H1 (cell line): Measurements from ENCODE around the gene PAQR5.

ENCODE experiments used
- CBX8 ChIP-seq: fragments of 300-800, 300-1000 bp; sonication (generic); IDR thresholded peaks from 2 replicates; pipeline ENCODE4 v1.7.1; 2016; ENCODE audit warnings: low read depth, low read length, borderline replicate concordance
- CTCF ChIP-seq, 3 experiments: IDR thresholded peaks; 1 replicate in 2 of 3; 2 replicates in 1 of 3; pipeline versions ENCODE4 v1.5.1 to v1.6.1; 2011; ENCODE audit warnings: low read length in 3 of 3, mild to moderate bottlenecking in 3 of 3, inconsistent platforms in 2 of 3, low read depth in 1 of 3, moderate library complexity in 1 of 3; ENCODE audit not compliant: insufficient read depth in 1 of 3; ENCODE audit errors: control extremely low read depth in 1 of 3
- E2F6 ChIP-seq: IDR thresholded peaks from 2 replicates; pipeline ENCODE4 v1.6.1; 2012; ENCODE audit warnings: inconsistent platforms
- EP300 ChIP-seq, 2 experiments: IDR thresholded peaks; 1 replicate in 1 of 2; 2 replicates in 1 of 2; pipeline ENCODE4 v1.6.1; 2011 to 2012; ENCODE audit warnings: low read depth in 2 of 2, low read length in 2 of 2, mild to moderate bottlenecking in 2 of 2, borderline replicate concordance in 1 of 2, inconsistent platforms in 1 of 2, moderate library complexity in 1 of 2
- GABPA ChIP-seq: IDR thresholded peaks from 2 replicates; pipeline ENCODE4 v1.6.1; 2011; ENCODE audit warnings: mild to moderate bottlenecking, low read length, moderate library complexity, borderline replicate concordance; ENCODE audit not compliant: insufficient read depth
- NANOG ChIP-seq: IDR thresholded peaks from 2 replicates; pipeline ENCODE4 v1.6.1; 2011; ENCODE audit warnings: low read length, low read depth, mild to moderate bottlenecking, inconsistent platforms; ENCODE audit not compliant: insufficient read depth, poor library complexity, severe bottlenecking
- POLR2A ChIP-seq, 2 experiments: IDR thresholded peaks; 1 replicate in 1 of 2; 2 replicates in 1 of 2; pipeline ENCODE4 v1.6.1; 2011; ENCODE audit warnings: low read depth in 2 of 2, low read length in 2 of 2, mild to moderate bottlenecking in 2 of 2; ENCODE audit errors: control extremely low read depth in 1 of 2
- RAD21 ChIP-seq, 2 experiments: IDR thresholded peaks in 1 of 2; conservative IDR thresholded peaks in 1 of 2; 2 replicates each; pipeline ENCODE4 v1.6.1; 2011; ENCODE audit warnings: low read depth in 2 of 2, low read length in 2 of 2, improper control_type of control experiment in 1 of 2, inconsistent platforms in 1 of 2, mild to moderate bottlenecking in 1 of 2, moderate library complexity in 1 of 2
- SIX5 ChIP-seq: IDR thresholded peaks from 2 replicates; pipeline ENCODE4 v1.6.1; 2011; ENCODE audit warnings: mild to moderate bottlenecking, low read depth, low read length
- TCF12 ChIP-seq: IDR thresholded peaks from 2 replicates; pipeline ENCODE4 v1.6.1; 2011; ENCODE audit warnings: low read depth, mild to moderate bottlenecking, low read length
- TEAD4 ChIP-seq: IDR thresholded peaks from 2 replicates; pipeline ENCODE4 v1.6.1; 2012; ENCODE audit warnings: low read depth, low read length, inconsistent platforms, mixed read lengths

GRCh38 chr15:69436951-69437350 is 138.2 kb downstream of the PAQR5 start:
- TF ChIP-seq CTCF (IDR thresholded peaks at IDR 0.05; ENCODE audit: control extremely low read depth in 1 of 3, insufficient read depth in 1 of 3, low read depth in 1 of 3, low read length in 3 of 3) (no peak), EP300 (IDR thresholded peaks at IDR 0.05; ENCODE audit: borderline replicate concordance in 1 of 2, low read depth in 2 of 2, low read length in 2 of 2) (no peak), RAD21 (IDR thresholded peaks at IDR 0.05 in 1 of 2, conservative IDR thresholded peaks at IDR 0.05 in 1 of 2; ENCODE audit: low read depth in 2 of 2, low read length in 2 of 2) (no peak), NANOG (no peak), TEAD4 (no peak), SIX5 (no peak), TCF12 (no peak), CBX8 (no peak), E2F6 (no peak), POLR2A (IDR thresholded peaks at IDR 0.05; ENCODE audit: control extremely low read depth in 1 of 2, low read depth in 2 of 2, low read length in 2 of 2) (no peak), GABPA (no peak)
